HL-60/S4 treated with phorbol 12-myristate 13-acetate at 8.2 ng/mL for 4 days and 3 days (cell line): ENCODE measurements around the gene GRIA1.

ENCODE experiments used
- in situ Hi-C: fragments of 300-500 bp; cut with MboI; formaldehyde crosslinking; loops from 2 replicates; pipeline ENCODE4 v1.15.0; 2022; ENCODE audit warnings: low sequenced_read_pairs

Gene GRIA1

GRCh38 chr5:153490118-153491037 is at the start of gene GRIA1:
Gene GRIA1 (plus strand): TSS chr5:153490670.
- in situ Hi-C loops, result no loop called here

GRCh38 chr5:153445875-153446579 is 44.4 kb upstream of the GRIA1 start:
- in situ Hi-C loops, result no loop called here

GRCh38 chr5:153447534-153447933 is 42.9 kb upstream of the GRIA1 start:
- in situ Hi-C loops, result no loop called here

- in situ Hi-C loops, result no loop called here
These were observed 34.1 kb upstream of the GRIA1 start for GRCh38 chr5:153456354-153456753.

- in situ Hi-C loops, result no loop called here
These were observed 33.5 kb upstream of the GRIA1 start for GRCh38 chr5:153456993-153457392.

- in situ Hi-C loops, result no loop called here
These were observed 32.2 kb upstream of the GRIA1 start for GRCh38 chr5:153458268-153458667.

GRCh38 chr5:153459051-153459743 is 31.3 kb upstream of the GRIA1 start:
- in situ Hi-C loops, result no loop called here

GRCh38 chr5:153460421-153460820 is 30.0 kb upstream of the GRIA1 start:
- in situ Hi-C loops, result no loop called here

- in situ Hi-C loops, result no loop called here
These were observed 29.1 kb upstream of the GRIA1 start for GRCh38 chr5:153461341-153461740.

- in situ Hi-C loops, result no loop called here
These were observed 26.7 kb upstream of the GRIA1 start for GRCh38 chr5:153463806-153464205.

GRCh38 chr5:153467546-153467945 is 22.9 kb upstream of the GRIA1 start:
- in situ Hi-C loops, result no loop called here

- in situ Hi-C loops, result no loop called here
These were observed 21.0 kb upstream of the GRIA1 start for GRCh38 chr5:153469423-153469822.

GRCh38 chr5:153470736-153471135 is 19.7 kb upstream of the GRIA1 start:
- in situ Hi-C loops, result no loop called here

GRCh38 chr5:153476767-153477166 is 13.7 kb upstream of the GRIA1 start:
- in situ Hi-C loops, result no loop called here

- in situ Hi-C loops, result no loop called here
These were observed 10.1 kb upstream of the GRIA1 start for GRCh38 chr5:153480401-153480800.

- in situ Hi-C loops, result no loop called here
These were observed 7.0 kb upstream of the GRIA1 start for GRCh38 chr5:153483482-153483881.

GRCh38 chr5:153485641-153486040 is 4.8 kb upstream of the GRIA1 start:
- in situ Hi-C loops, result no loop called here

- in situ Hi-C loops, result no loop called here
These were observed 3.7 kb upstream of the GRIA1 start for GRCh38 chr5:153486771-153487170.

GRCh38 chr5:153489611-153490010 is 859 bp upstream of the GRIA1 start:
- in situ Hi-C loops, result no loop called here

GRCh38 chr5:153491038-153491744 is 721 bp downstream of the GRIA1 start:
- in situ Hi-C loops, result no loop called here

- in situ Hi-C loops, result no loop called here
These were observed 1.4 kb downstream of the GRIA1 start for GRCh38 chr5:153491856-153492255.
